T-helper 2 cell treated with Interferon-gamma antibody and Interleukin-4, amounts not matched to agents 5 μg/mL and 100 μg/mL, for 36 hours (primary cell): ENCODE measurements around the gene ATR.

Experiments used
- DNase-seq: peaks from one replicate; pipeline ENCODE4 v3.0.0; 2021; ENCODE audit warnings: low spot score
- H3K27ac Mint-ChIP-seq: one replicate; pipeline ENCODE4 v1.8.0; 2021; ENCODE audit warnings: mild to moderate bottlenecking, mixed read lengths
- H3K27me3 Mint-ChIP-seq: one replicate; pipeline ENCODE4 v1.8.0; 2021; ENCODE audit warnings: low read depth, mixed read lengths
- H3K36me3 Mint-ChIP-seq: one replicate; pipeline ENCODE4 v1.8.0; 2021; ENCODE audit warnings: low read depth, mixed read lengths
- H3K4me1 Mint-ChIP-seq: one replicate; pipeline ENCODE4 v1.8.0; 2021; ENCODE audit warnings: low read depth, mixed read lengths
- H3K4me3 Mint-ChIP-seq: one replicate; pipeline ENCODE4 v1.8.0; 2022; ENCODE audit warnings: mild to moderate bottlenecking, moderate library complexity, mixed read lengths
- H3K9me3 Mint-ChIP-seq: one replicate; pipeline ENCODE4 v1.8.0; 2021; ENCODE audit warnings: mixed read lengths

Gene ATR

GRCh38 chr3:142578329-142579223 lies at the start of gene ATR:
Gene ATR, minus strand, starts transcription at chr3:142578733. Its CDS starts 29 bp downstream, at chr3:142578704.
- H3K4me3 Mint-ChIP-seq: peak within 1 kb of the TSS; percentile 98

GRCh38 chr3:142626971-142627370 lies 48.4 kb upstream of the ATR start:
- Mint-ChIP-seq H3K27me3 (peaks cover 2% of the 10 kb centered on the region), H3K9me3 (no peaks in the 10 kb centered on the region), H3K27ac (no peak overlapping the region), H3K4me1 (peaks cover 5% of the 10 kb centered on the region), H3K36me3 (no peaks in the 10 kb centered on the region), H3K4me3 (no peak overlapping the region)
- no peak for DNase-seq

More at GRCh38 chr3:142578329-142579223, at the start of gene ATR:
- peak; percentile 97 for DNase-seq
- Mint-ChIP-seq H3K4me1 (peaks cover 32% of the 10 kb centered on the region), H3K36me3 (peaks cover 4% of the 10 kb centered on the region), H3K9me3 (no peaks in the 10 kb centered on the region), H3K27ac (peak within 1 kb of the TSS; percentile 96), H3K27me3 (peaks cover 12% of the 10 kb centered on the region)

DNA sequence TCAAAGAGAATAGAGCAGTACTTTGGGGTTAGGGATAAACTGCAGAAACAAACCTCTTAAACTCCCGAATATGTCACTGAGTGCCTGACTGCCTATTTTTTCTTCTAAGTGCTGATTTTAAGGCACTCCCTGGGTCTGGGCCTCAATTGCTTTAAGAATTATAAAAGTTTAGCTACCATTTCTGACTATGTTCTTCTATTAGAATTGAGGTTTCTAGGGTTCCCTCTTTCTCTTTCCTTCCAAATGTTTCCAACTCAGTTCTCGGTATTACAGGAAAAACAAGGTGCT lies 46.6 kb upstream of the ATR start:
- Mint-ChIP-seq H3K27ac (no peak overlapping the region), H3K36me3 (no peaks in the 10 kb centered on the region), H3K4me1 (peaks cover 5% of the 10 kb centered on the region), H3K27me3 (peaks cover 2% of the 10 kb centered on the region), H3K4me3 (no peak overlapping the region), H3K9me3 (no peaks in the 10 kb centered on the region)
- DNase-seq: no peak

- peaks cover 2% of the 10 kb centered on the region for H3K27me3 Mint-ChIP-seq
Observed at GRCh38 chr3:142624341-142625152, 46.0 kb upstream of the ATR start.

DNA sequence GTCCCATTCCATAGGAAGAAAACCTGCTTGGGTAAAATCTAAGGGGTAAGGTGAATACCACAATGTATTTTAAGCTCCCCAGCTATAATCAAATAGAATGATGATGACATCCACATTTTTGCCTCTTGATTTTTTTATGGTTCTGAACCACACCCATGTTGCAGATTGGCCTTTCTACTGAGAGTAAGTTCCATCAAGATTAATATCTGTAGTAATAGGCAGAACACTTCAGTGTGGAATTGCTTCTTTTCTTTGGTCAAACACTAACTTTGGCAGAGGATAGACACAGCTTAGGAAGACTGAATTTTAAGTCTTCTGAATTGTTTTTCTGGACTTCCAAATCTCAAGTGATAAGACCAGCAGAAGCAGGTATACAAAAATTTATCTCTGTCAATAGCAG lies 44.7 kb upstream of the ATR start:
- DNase-seq: no peak
- no peaks in the 10 kb centered on the region for H3K36me3 Mint-ChIP-seq
- H3K4me3 Mint-ChIP-seq: no peak overlapping the region

More at GRCh38 chr3:142624341-142625152, 46.0 kb upstream of the ATR start:
- no peak for DNase-seq
- Mint-ChIP-seq H3K4me1 (peaks cover 5% of the 10 kb centered on the region), H3K4me3 (no peak overlapping the region), H3K9me3 (no peaks in the 10 kb centered on the region), H3K27ac (no peak overlapping the region), H3K36me3 (no peaks in the 10 kb centered on the region)

GRCh38 chr3:142622405-142622804 lies 43.9 kb upstream of the ATR start:
- Mint-ChIP-seq H3K4me3 (no peak overlapping the region), H3K4me1 (peaks cover 3% of the 10 kb centered on the region), H3K9me3 (no peaks in the 10 kb centered on the region), H3K27me3 (peaks cover 2% of the 10 kb centered on the region), H3K27ac (no peak overlapping the region), H3K36me3 (no peaks in the 10 kb centered on the region)
- no peak for DNase-seq

More for the DNA sequence above, 44.7 kb upstream of the ATR start:
- no peaks in the 10 kb centered on the region for H3K9me3 Mint-ChIP-seq
- no peak overlapping the region for H3K27ac Mint-ChIP-seq
- peaks cover 2% of the 10 kb centered on the region for H3K27me3 Mint-ChIP-seq
- H3K4me1 Mint-ChIP-seq: peaks cover 3% of the 10 kb centered on the region

GRCh38 chr3:142618917-142619461 lies 40.5 kb upstream of the ATR start:
- Mint-ChIP-seq H3K9me3 (no peaks in the 10 kb centered on the region), H3K4me3 (no peak overlapping the region), H3K27me3 (peaks cover 2% of the 10 kb centered on the region), H3K4me1 (no peaks in the 10 kb centered on the region), H3K36me3 (no peaks in the 10 kb centered on the region), H3K27ac (no peak overlapping the region)
- no peak for DNase-seq

- Mint-ChIP-seq H3K27me3 (no peaks in the 10 kb centered on the region), H3K4me3 (no peak overlapping the region), H3K27ac (no peak overlapping the region), H3K36me3 (no peaks in the 10 kb centered on the region), H3K4me1 (no peaks in the 10 kb centered on the region), H3K9me3 (no peaks in the 10 kb centered on the region)
- no peak for DNase-seq
Observed at GRCh38 chr3:142615171-142615570, 36.6 kb upstream of the ATR start.

DNA sequence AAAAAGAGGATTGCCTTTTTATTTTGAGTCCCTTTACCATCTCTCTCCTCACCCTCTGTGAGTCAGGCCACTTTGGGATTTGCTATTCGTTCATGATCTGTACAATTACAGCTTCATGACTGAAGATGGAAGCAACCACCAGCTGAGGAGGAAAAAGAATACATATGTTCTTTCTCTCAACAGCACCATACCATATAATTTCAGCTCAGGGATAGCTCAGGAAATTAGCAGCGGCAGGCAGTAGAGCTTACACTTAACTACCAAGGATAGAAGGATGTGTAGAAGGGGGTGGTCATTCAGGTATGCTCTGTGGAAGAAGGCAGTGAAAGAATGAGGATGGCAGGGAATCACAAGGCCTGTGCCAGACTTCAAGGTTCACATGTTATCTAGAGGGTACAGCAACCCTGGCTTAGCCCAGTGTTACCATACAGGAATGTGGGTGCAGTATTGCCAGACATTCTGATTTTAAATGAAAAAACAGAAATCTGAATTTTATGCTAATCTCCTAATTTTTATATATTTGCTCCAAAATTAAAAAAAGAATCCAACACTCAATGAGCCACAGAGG lies 35.6 kb upstream of the ATR start:
- Mint-ChIP-seq H3K27ac (no peak overlapping the region), H3K9me3 (no peaks in the 10 kb centered on the region), H3K4me3 (no peak overlapping the region), H3K36me3 (no peaks in the 10 kb centered on the region), H3K4me1 (no peaks in the 10 kb centered on the region), H3K27me3 (no peaks in the 10 kb centered on the region)
- DNase-seq: no peak

DNA sequence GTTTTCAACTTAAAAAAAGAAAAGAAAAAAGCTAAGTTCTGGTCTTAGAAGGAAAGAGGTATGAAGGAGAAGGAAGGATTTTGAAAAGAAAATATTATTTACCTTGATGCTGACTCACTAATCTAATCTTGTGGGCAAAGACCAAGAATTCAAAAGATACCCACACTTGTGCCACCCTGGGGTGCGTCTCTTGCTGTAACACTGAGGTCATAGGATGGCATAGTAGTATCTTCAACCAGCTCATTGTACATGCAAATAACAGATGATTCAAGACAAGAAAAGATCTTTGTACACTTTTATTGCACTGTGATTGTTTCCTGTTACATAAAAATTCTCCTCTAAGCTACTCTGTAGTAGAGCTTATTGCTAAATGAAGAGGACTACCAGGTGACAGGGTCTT lies 35.0 kb upstream of the ATR start:
- no peaks in the 10 kb centered on the region for H3K36me3 Mint-ChIP-seq
- H3K9me3 Mint-ChIP-seq: no peaks in the 10 kb centered on the region
- no peak overlapping the region for H3K4me3 Mint-ChIP-seq
- H3K27ac Mint-ChIP-seq: no peak overlapping the region
- no peak for DNase-seq
- H3K27me3 Mint-ChIP-seq: no peaks in the 10 kb centered on the region
- no peaks in the 10 kb centered on the region for H3K4me1 Mint-ChIP-seq

- no peak for DNase-seq
- Mint-ChIP-seq H3K36me3 (no peaks in the 10 kb centered on the region), H3K4me1 (no peaks in the 10 kb centered on the region), H3K9me3 (no peaks in the 10 kb centered on the region), H3K27me3 (no peaks in the 10 kb centered on the region), H3K4me3 (no peak overlapping the region), H3K27ac (no peak overlapping the region)
Observed at GRCh38 chr3:142611206-142611605, 32.7 kb upstream of the ATR start.

GRCh38 chr3:142609136-142609535 lies 30.6 kb upstream of the ATR start:
- H3K4me3 Mint-ChIP-seq: no peak overlapping the region
- H3K4me1 Mint-ChIP-seq: peaks cover 2% of the 10 kb centered on the region
- no peak overlapping the region for H3K27ac Mint-ChIP-seq
- H3K27me3 Mint-ChIP-seq: no peaks in the 10 kb centered on the region
- no peaks in the 10 kb centered on the region for H3K36me3 Mint-ChIP-seq
- no peak for DNase-seq
- H3K9me3 Mint-ChIP-seq: no peaks in the 10 kb centered on the region

GRCh38 chr3:142608631-142609030 lies 30.1 kb upstream of the ATR start:
- H3K36me3 Mint-ChIP-seq: no peaks in the 10 kb centered on the region
- H3K27me3 Mint-ChIP-seq: no peaks in the 10 kb centered on the region
- no peak overlapping the region for H3K4me3 Mint-ChIP-seq
- peaks cover 2% of the 10 kb centered on the region for H3K4me1 Mint-ChIP-seq
- H3K27ac Mint-ChIP-seq: no peak overlapping the region
- no peak for DNase-seq
- no peaks in the 10 kb centered on the region for H3K9me3 Mint-ChIP-seq

GRCh38 chr3:142604940-142605339 lies 26.4 kb upstream of the ATR start:
- peaks cover 2% of the 10 kb centered on the region for H3K4me1 Mint-ChIP-seq
- no peak for DNase-seq
- H3K27ac Mint-ChIP-seq: no peak overlapping the region
- no peaks in the 10 kb centered on the region for H3K36me3 Mint-ChIP-seq
- no peaks in the 10 kb centered on the region for H3K9me3 Mint-ChIP-seq
- no peaks in the 10 kb centered on the region for H3K27me3 Mint-ChIP-seq
- H3K4me3 Mint-ChIP-seq: no peak overlapping the region
